Endometrial microvascular endothelial cells (primary cell): ENCODE data around the gene FGD5. TPM values are rescaled to one million over a fixed set of nuclear protein-coding genes. Genes with fewer than 3 reads are reported as not detected.

Experiments
- in situ Hi-C: cut with HindIII; loops from 2 replicates; pipeline ENCODE4 v1.10.0; 2017; ENCODE audit warnings: low sequenced_read_pairs, low pct_unique_long_range_greater_than_20kb; ENCODE audit errors: inconsistent ontology term
- total RNA-seq: library from RNA; depleted of rRNA; stranded (reverse); fragments of >200 nt; gene quantifications from one replicate; pipeline ENCODE4 v1.2.3, GENCODE V29; 2015; ENCODE audit errors: inconsistent ontology term

The FGD5 gene
- total RNA-seq, 1 donor from 2014 or later = 57.0 TPM

GRCh38 chr3:14976317-14976716 lies 157.6 kb downstream of the FGD5 start:
- in situ Hi-C loops = no loop called here

GRCh38 chr3:14980689-14981088 lies 161.9 kb downstream of the FGD5 start:
- in situ Hi-C loops = no loop called here

Other genes with a start within 250 kb of the FGD5 start
- 5.5 TPM for gene CCDC174, start 167.2 kb upstream of the FGD5 start, total RNA-seq
- 0.28 TPM for gene C3orf20, start 143.8 kb upstream of the FGD5 start, total RNA-seq
- 23.0 TPM for gene NR2C2, start 128.6 kb downstream of the FGD5 start, total RNA-seq
- 33.5 TPM for gene MRPS25, start 246.4 kb downstream of the FGD5 start, total RNA-seq